Activated T-cell treated with anti-CD3 and anti-CD28 coated beads, Interleukin-2, amount 50 U/mL, for 72 hours (primary cell): Measurements from ENCODE around the gene NDOR1. TPM values are rescaled to one million over a fixed set of nuclear protein-coding genes. Genes with fewer than 3 reads are reported as not detected.

Source experiments
- total RNA-seq, 2 donors: library from RNA; stranded (reverse); gene quantifications; one replicate each; pipeline ENCODE4 v1.2.3, GENCODE V29; 2022

NDOR1 gene
- total RNA-seq, 2 donors from 2014 or later: 43.3 to 50.9 TPM

Other genes with a start within 250 kb of the NDOR1 start
- gene PTGDS, start 228.2 kb upstream of the NDOR1 start, total RNA-seq: not detected
- not detected for gene LCNL1, start 222.7 kb upstream of the NDOR1 start, total RNA-seq
- 10 to 100 TPM; 51.8 to 56.9 TPM for gene PAXX, start 213.3 kb upstream of the NDOR1 start, total RNA-seq
- gene CLIC3, start 209.1 kb upstream of the NDOR1 start, total RNA-seq: under 1 TPM; 0.43 to 0.65 TPM
- gene ABCA2, start 177.5 kb upstream of the NDOR1 start, total RNA-seq: 10 to 100 TPM; 23.9 to 27.5 TPM
- gene FUT7, start 173.6 kb upstream of the NDOR1 start, total RNA-seq: 1 to 10 TPM; 1.6 to 1.8 TPM
- gene NPDC1, start 159.5 kb upstream of the NDOR1 start, total RNA-seq: 10 to 100 TPM; 27.2 to 28.7 TPM
- under 1 TPM; 0.28 to 0.48 TPM for gene ENTPD2, start 151.6 kb upstream of the NDOR1 start, total RNA-seq
- gene SAPCD2, start 135.1 kb upstream of the NDOR1 start, total RNA-seq: 1 to 10 TPM; 6.6 to 8.4 TPM
- gene UAP1L1, start 128.2 kb upstream of the NDOR1 start, total RNA-seq: 10 to 100 TPM; 13.6 to 14.3 TPM
- gene MAN1B1, start 118.7 kb upstream of the NDOR1 start, total RNA-seq: 10 to 100 TPM; 40.3 to 45.8 TPM
- gene DPP7, start 91.0 kb upstream of the NDOR1 start, total RNA-seq: 100 to 1,000 TPM; 155 to 158 TPM
- 1 to 10 TPM in 1 of 2 donors, under 1 TPM in 1; 0.38 to 1.2 TPM for gene GRIN1, start 66.5 kb upstream of the NDOR1 start, total RNA-seq
- gene LRRC26, start 35.6 kb upstream of the NDOR1 start, total RNA-seq: not detected
- gene TMEM210, start 33.6 kb upstream of the NDOR1 start, total RNA-seq: under 1 TPM; 0.50 to 0.74 TPM
- gene ANAPC2, start 17.1 kb upstream of the NDOR1 start, total RNA-seq: 10 to 100 TPM; 56.9 to 63.5 TPM
- 10 to 100 TPM; 64.1 to 84.5 TPM for gene SSNA1, start 17.0 kb upstream of the NDOR1 start, total RNA-seq
- gene TPRN, start 5.0 kb upstream of the NDOR1 start, total RNA-seq: 10 to 100 TPM; 13.3 to 19.9 TPM
- gene TMEM203, start 52 bp upstream of the NDOR1 start, total RNA-seq: 10 to 100 TPM; 27.4 to 33.3 TPM
- gene RNF208, start 16.5 kb downstream of the NDOR1 start, total RNA-seq: 10 to 100 TPM in 1 of 2 donors, 1 to 10 TPM in 1; 6.6 to 10.3 TPM
- gene CYSRT1, start 19.5 kb downstream of the NDOR1 start, total RNA-seq: 1 to 10 TPM; 1.0 to 2.0 TPM
- gene RNF224, start 21.8 kb downstream of the NDOR1 start, total RNA-seq: under 1 TPM in 1 of 2 donors, not detected in 1; 0.14 TPM
- under 1 TPM; 0.12 to 0.14 TPM for gene SLC34A3, start 25.2 kb downstream of the NDOR1 start, total RNA-seq
- 100 to 1,000 TPM; 122 to 128 TPM for gene TUBB4B, start 35.6 kb downstream of the NDOR1 start, total RNA-seq
- gene STPG3, start 45.6 kb downstream of the NDOR1 start, total RNA-seq: under 1 TPM in 1 of 2 donors, not detected in 1; 0.63 TPM
- gene NELFB, start 49.6 kb downstream of the NDOR1 start, total RNA-seq: 10 to 100 TPM; 53.1 to 56.6 TPM
- 1 to 10 TPM; 4.3 to 8.3 TPM for gene TOR4A, start 72.0 kb downstream of the NDOR1 start, total RNA-seq
- gene NRARP, start 96.6 kb downstream of the NDOR1 start, total RNA-seq: 1 to 10 TPM; 1.6 to 2.0 TPM
- gene EXD3, start 217.5 kb downstream of the NDOR1 start, total RNA-seq: 10 to 100 TPM; 23.7 to 26.0 TPM
- gene NOXA1, start 217.7 kb downstream of the NDOR1 start, total RNA-seq: 1 to 10 TPM; 1.4 to 1.8 TPM
- not detected for gene ENTPD8, start 235.7 kb downstream of the NDOR1 start, total RNA-seq